DND-41 (cell line): ENCODE data around the gene ROBO2.

Experiments used
- CTCF ChIP-seq: IDR thresholded peaks from 2 replicates; pipeline ENCODE4 v1.5.1; 2012; ENCODE audit warnings: borderline replicate concordance, low read length, moderate library complexity, mild to moderate bottlenecking; ENCODE audit not compliant: poor library complexity, severe bottlenecking; ENCODE audit errors: extremely low read depth
- EZH2 ChIP-seq: IDR thresholded peaks from 3 replicates; pipeline ENCODE4 v1.6.1; 2012; ENCODE audit warnings: borderline replicate concordance, low read depth, mild to moderate bottlenecking, moderate library complexity, low read length, inconsistent platforms; ENCODE audit not compliant: severe bottlenecking

GRCh38 chr3:77081240-77081661 lies 41.4 kb downstream of the ROBO2 start:
- TF ChIP-seq EZH2 (no peak), CTCF (no peak)
